ENCODE data around the gene MEN1. TPM values are rescaled to one million over a fixed set of nuclear protein-coding genes. Genes with fewer than 3 reads are reported as not detected.
A peak's percentile ranks its signal among the peaks of the same experiment; 100 is the strongest.

Gene MEN1
- total and polyA plus RNA-seq, 9 of the 15 experiments (the other 6 are each of a cell fraction or from before 2014, with no cell fraction given): 3.4 to 57.2 (median 19.3) TPM

- no peak for TF ChIP-seq GMEB1 (CRISPR knock-in tag; IDR thresholded peaks at IDR 0.05)
- TF ChIP-seq NR2C2 (CRISPR knock-in tag; IDR thresholded peaks at IDR 0.05): no peak
- TF ChIP-seq NR2C2 (tag; IDR thresholded peaks at IDR 0.05): no peak; the same call in 1 of the 2 replicates
- TF ChIP-seq SMARCA4 (IDR thresholded peaks at IDR 0.05): 0 out of 2 replicates have a peak, but pooled peaks have one; percentile 14
- TF ChIP-seq PTBP1 (IDR thresholded peaks at IDR 0.05; ENCODE audit: low read depth, low read length): peak; percentile 86
- peak; percentile 78 for TF ChIP-seq DPF2 (IDR thresholded peaks at IDR 0.05)
- TF ChIP-seq NKRF (IDR thresholded peaks at IDR 0.05; ENCODE audit: borderline replicate concordance): peak; percentile 70; the same call in 1 of the 2 replicates
- 0 out of 2 replicates have a peak, but pooled peaks have one; percentile 2 for TF ChIP-seq PML (IDR thresholded peaks at IDR 0.05; ENCODE audit: low read length)
- TF ChIP-seq CEBPG (CRISPR knock-in tag; IDR thresholded peaks at IDR 0.05): peak; percentile 85
- peak in 1 of 2 experiments; percentile 68; a peak in 2 of 4 replicates for TF ChIP-seq CEBPG (tag; conservative IDR thresholded peaks at IDR 0.05 in 1 of 2, IDR thresholded peaks at IDR 0.05 in 1 of 2)
- TF ChIP-seq LEF1 (IDR thresholded peaks at IDR 0.05): 0 out of 2 replicates have a peak, but pooled peaks have one; percentile 60
- 0 out of 2 replicates have a peak, but pooled peaks have one; percentile 37 for TF ChIP-seq ARID1B (IDR thresholded peaks at IDR 0.05)
- peak; percentile 99 for TF ChIP-seq CBX1 (IDR thresholded peaks at IDR 0.05; ENCODE audit: low read depth)
- peak; percentile 74 for TF ChIP-seq NBN (IDR thresholded peaks at IDR 0.05; ENCODE audit: low read depth)
- no peak for TF ChIP-seq ERF (CRISPR knock-in tag; IDR thresholded peaks at IDR 0.05)
- peak; percentile 86 for TF ChIP-seq RBM25 (IDR thresholded peaks at IDR 0.05; ENCODE audit: low read depth, low read length, severe bottlenecking)
- TF ChIP-seq LARP7 (IDR thresholded peaks at IDR 0.05): 0 out of 2 replicates have a peak, but pooled peaks have one; percentile 61
- TF ChIP-seq ELF1 (tag; IDR thresholded peaks at IDR 0.05): 0 out of 2 replicates have a peak, but pooled peaks have one; percentile 34
- 0 out of 2 replicates have a peak, but pooled peaks have one; percentile 7 for TF ChIP-seq ZNF24 (IDR thresholded peaks at IDR 0.05)
- TF ChIP-seq CEBPB (tag; IDR thresholded peaks at IDR 0.05): peak; percentile 76
- TF ChIP-seq BCOR (IDR thresholded peaks at IDR 0.05): peak; percentile 100
- no peak for TF ChIP-seq ZKSCAN1 (IDR thresholded peaks at IDR 0.05; ENCODE audit: low read depth, low read length)
- TF ChIP-seq BRD9 (IDR thresholded peaks at IDR 0.05; ENCODE audit: low read depth, partially characterized antibody): peak; percentile 59
- TF ChIP-seq AFF1 (IDR thresholded peaks at IDR 0.05; ENCODE audit: low read depth in 1 of 2, partially characterized antibody in 2 of 2): peak in 1 of 2 experiments; percentile 12
These were observed 34.9 kb upstream of the MEN1 start (continued) for GRCh38 chr11:64845129-64845775.
